Astrocyte (in vitro differentiated cells and primary cell): ENCODE measurements around the gene ANK3. TPM values are rescaled to one million over a fixed set of nuclear protein-coding genes. Genes with fewer than 3 reads are reported as not detected.

Experiments
- DNase-seq: peaks from one replicate; pipeline ENCODE4 v3.0.0-alpha.2; 2010; ENCODE audit warnings: low read depth
- FAIRE-seq: peaks from 2 replicates; lab custom pipeline; 2011; peaks lifted over from hg19 to GRCh38; lab: Jason Lieb, UNC
- H2AFZ ChIP-seq: 2 replicates; pipeline ENCODE4 v1.6.0; 2012; ENCODE audit warnings: low read depth, low read length, inconsistent platforms
- H3K27ac ChIP-seq: 2 replicates; pipeline ENCODE4 v1.5.1; 2011; ENCODE audit warnings: low read depth, low read length, inconsistent platforms
- H3K27me3 ChIP-seq: 2 replicates; pipeline ENCODE4 v1.6.0; 2011; ENCODE audit warnings: low read length, inconsistent platforms; ENCODE audit not compliant: insufficient read depth
- H3K36me3 ChIP-seq: 2 replicates; pipeline ENCODE4 v1.5.1; 2011; ENCODE audit warnings: low read length, inconsistent platforms; ENCODE audit not compliant: insufficient read depth
- H3K4me1 ChIP-seq: 2 replicates; pipeline ENCODE4 v1.5.1; 2011; ENCODE audit warnings: low read length, inconsistent platforms; ENCODE audit not compliant: insufficient read depth
- H3K4me2 ChIP-seq: 2 replicates; pipeline ENCODE4 v1.6.0; 2012; ENCODE audit warnings: low read length, inconsistent platforms
- H3K4me3 ChIP-seq: 2 replicates; pipeline ENCODE4 v1.5.1; 2011; ENCODE audit warnings: low read depth, mild to moderate bottlenecking, low read length, inconsistent platforms; ENCODE audit not compliant: insufficient read depth
- H3K79me2 ChIP-seq: 2 replicates; pipeline ENCODE4 v1.6.0; 2012; ENCODE audit warnings: mild to moderate bottlenecking, low read length, inconsistent platforms; ENCODE audit not compliant: insufficient read depth
- H3K9ac ChIP-seq: 2 replicates; pipeline ENCODE4 v1.6.0; 2012; ENCODE audit warnings: mild to moderate bottlenecking, low read length, inconsistent platforms
- H3K9me3 ChIP-seq: 2 replicates; pipeline ENCODE4 v1.5.1; 2012; ENCODE audit warnings: low read depth, mild to moderate bottlenecking, low read length, inconsistent platforms; ENCODE audit not compliant: insufficient read depth
- H4K20me1 ChIP-seq: 2 replicates; pipeline ENCODE4 v1.6.0; 2012; ENCODE audit warnings: low read length, inconsistent platforms; ENCODE audit not compliant: insufficient read depth
- H3K27ac Mint-ChIP-seq: one replicate; pipeline ENCODE4 v1.8.0; 2021; ENCODE audit warnings: mild to moderate bottlenecking, mixed read lengths; ENCODE audit not compliant: unreplicated experiment
- H3K27me3 Mint-ChIP-seq: one replicate; pipeline ENCODE4 v1.8.0; 2021; ENCODE audit warnings: low read depth, mixed read lengths; ENCODE audit not compliant: unreplicated experiment
- H3K36me3 Mint-ChIP-seq: one replicate; pipeline ENCODE4 v1.8.0; 2021; ENCODE audit warnings: low read depth, mixed read lengths; ENCODE audit not compliant: unreplicated experiment
- H3K4me1 Mint-ChIP-seq: one replicate; pipeline ENCODE4 v1.8.0; 2021; ENCODE audit warnings: low read depth, mixed read lengths; ENCODE audit not compliant: unreplicated experiment
- H3K4me3 Mint-ChIP-seq: one replicate; pipeline ENCODE4 v1.8.0; 2021; ENCODE audit warnings: mild to moderate bottlenecking, moderate library complexity, mixed read lengths; ENCODE audit not compliant: unreplicated experiment
- H3K9me3 Mint-ChIP-seq: one replicate; pipeline ENCODE4 v1.8.0; 2021; ENCODE audit warnings: mild to moderate bottlenecking, mixed read lengths; ENCODE audit not compliant: unreplicated experiment
- EZH2 ChIP-seq: IDR thresholded peaks from 2 replicates; pipeline ENCODE4 v1.6.1; 2012; ENCODE audit warnings: mild to moderate bottlenecking, low read length, inconsistent platforms; ENCODE audit not compliant: insufficient read depth
- total RNA-seq: library from RNA; stranded (reverse); gene quantifications from 2 replicates; pipeline ENCODE4 v1.2.1, GENCODE V29; 2021
- TF ChIP-seq, protein P1 (sequence below): IDR thresholded peaks from 2 replicates; pipeline ENCODE4 v1.5.1; 2011; ENCODE audit warnings: low read depth, mild to moderate bottlenecking, inconsistent platforms, low read length, moderate library complexity; ENCODE audit not compliant: insufficient read depth

Gene ANK3
- total RNA-seq, 1 donor from 2014 or later, result 21.1 TPM

DNA sequence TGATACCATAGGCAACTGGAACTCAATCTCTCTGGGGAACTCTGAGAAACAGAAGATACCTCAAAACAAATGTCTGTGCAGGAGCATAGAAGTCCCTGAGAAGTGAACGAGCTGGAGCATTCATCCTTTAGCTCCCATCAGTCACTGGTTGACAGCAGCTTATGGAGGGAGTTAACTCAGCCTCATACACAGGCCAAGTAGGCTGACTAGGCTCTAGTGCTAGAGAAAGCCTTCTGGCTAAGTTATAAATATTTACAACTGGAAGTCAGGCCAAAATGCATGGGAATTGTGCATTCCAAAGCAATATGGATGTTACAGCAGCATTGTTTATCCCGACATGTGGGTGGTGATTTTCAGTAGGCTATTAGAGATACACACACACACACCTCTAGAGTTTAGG, 66.5 kb downstream of the ANK3 start:
- H2AFZ ChIP-seq, result no peak overlapping the region
- no peaks in the 10 kb centered on the region for H3K4me1 ChIP-seq
- H3K36me3 ChIP-seq, result no peaks in the 10 kb centered on the region
- H3K9ac ChIP-seq, result no peak overlapping the region
- H3K27me3 ChIP-seq, result no peaks in the 10 kb centered on the region
- H4K20me1 ChIP-seq, result no peaks in the 10 kb centered on the region
- H3K79me2 ChIP-seq, result no peaks in the 10 kb centered on the region
- DNase-seq (no peak), FAIRE-seq (no peak)
- Mint-ChIP-seq H3K27me3 (peaks cover 5% of the 10 kb centered on the region), H3K9me3 (no peaks in the 10 kb centered on the region), H3K4me1 (no peaks in the 10 kb centered on the region), H3K4me3 (no peak overlapping the region), H3K36me3 (no peaks in the 10 kb centered on the region), H3K27ac (no peak overlapping the region)
- no peaks in the 10 kb centered on the region for H3K9me3 ChIP-seq
- TF ChIP-seq, protein P1, sequence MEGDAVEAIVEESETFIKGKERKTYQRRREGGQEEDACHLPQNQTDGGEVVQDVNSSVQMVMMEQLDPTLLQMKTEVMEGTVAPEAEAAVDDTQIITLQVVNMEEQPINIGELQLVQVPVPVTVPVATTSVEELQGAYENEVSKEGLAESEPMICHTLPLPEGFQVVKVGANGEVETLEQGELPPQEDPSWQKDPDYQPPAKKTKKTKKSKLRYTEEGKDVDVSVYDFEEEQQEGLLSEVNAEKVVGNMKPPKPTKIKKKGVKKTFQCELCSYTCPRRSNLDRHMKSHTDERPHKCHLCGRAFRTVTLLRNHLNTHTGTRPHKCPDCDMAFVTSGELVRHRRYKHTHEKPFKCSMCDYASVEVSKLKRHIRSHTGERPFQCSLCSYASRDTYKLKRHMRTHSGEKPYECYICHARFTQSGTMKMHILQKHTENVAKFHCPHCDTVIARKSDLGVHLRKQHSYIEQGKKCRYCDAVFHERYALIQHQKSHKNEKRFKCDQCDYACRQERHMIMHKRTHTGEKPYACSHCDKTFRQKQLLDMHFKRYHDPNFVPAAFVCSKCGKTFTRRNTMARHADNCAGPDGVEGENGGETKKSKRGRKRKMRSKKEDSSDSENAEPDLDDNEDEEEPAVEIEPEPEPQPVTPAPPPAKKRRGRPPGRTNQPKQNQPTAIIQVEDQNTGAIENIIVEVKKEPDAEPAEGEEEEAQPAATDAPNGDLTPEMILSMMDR, result no peak
- no peak for TF ChIP-seq EZH2
- H3K4me2 ChIP-seq, result no peak overlapping the region
- no peak overlapping the region for H3K27ac ChIP-seq
- H3K4me3 ChIP-seq, result no peak overlapping the region

DNA sequence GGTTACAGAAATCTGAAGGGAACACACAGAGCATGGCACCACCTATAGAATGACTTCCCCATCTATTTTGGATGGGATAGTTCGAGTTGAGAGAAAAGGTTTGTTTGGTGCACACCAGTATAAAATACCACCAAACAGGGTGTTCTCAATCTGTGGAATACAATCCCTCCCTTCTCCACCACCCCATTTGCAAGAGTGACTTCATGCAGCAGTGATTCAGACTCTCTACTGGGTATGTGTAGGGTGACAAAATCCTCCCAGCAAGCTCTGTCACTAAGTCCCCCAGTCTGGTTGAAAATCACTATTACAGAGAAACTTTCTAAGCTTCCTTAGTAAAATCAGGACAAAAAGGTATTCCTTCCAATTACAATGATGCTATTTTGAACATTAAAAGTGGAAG, 69.0 kb downstream of the ANK3 start:
- no peaks in the 10 kb centered on the region for H3K79me2 ChIP-seq
- no peak for FAIRE-seq
- Mint-ChIP-seq H3K27ac (no peak overlapping the region), H3K9me3 (no peaks in the 10 kb centered on the region), H3K4me3 (no peak overlapping the region), H3K27me3 (peaks cover 5% of the 10 kb centered on the region), H3K4me1 (no peaks in the 10 kb centered on the region), H3K36me3 (no peaks in the 10 kb centered on the region)
- TF ChIP-seq, protein P1, result no peak
- no peak for TF ChIP-seq EZH2
- H3K9ac ChIP-seq, result no peak overlapping the region
- no peak overlapping the region for H3K27ac ChIP-seq
- no peaks in the 10 kb centered on the region for H3K27me3 ChIP-seq
- H4K20me1 ChIP-seq, result no peaks in the 10 kb centered on the region
- H2AFZ ChIP-seq, result no peak overlapping the region
- H3K36me3 ChIP-seq, result no peaks in the 10 kb centered on the region
- DNase-seq, result no peak
- H3K4me3 ChIP-seq, result no peak overlapping the region
- no peaks in the 10 kb centered on the region for H3K9me3 ChIP-seq
- H3K4me2 ChIP-seq, result no peak overlapping the region
- no peaks in the 10 kb centered on the region for H3K4me1 ChIP-seq

GRCh38 chr10:60316029-60316428, 73.6 kb downstream of the ANK3 start:
- Histone ChIP-seq H3K27ac (no peak overlapping the region), H3K27me3 (no peaks in the 10 kb centered on the region), H3K9ac (no peak overlapping the region), H2AFZ (no peak overlapping the region), H3K9me3 (no peaks in the 10 kb centered on the region), H3K36me3 (no peaks in the 10 kb centered on the region), H3K4me2 (no peak overlapping the region), H3K4me3 (no peak overlapping the region), H3K79me2 (no peaks in the 10 kb centered on the region), H3K4me1 (peaks cover 28% of the 10 kb centered on the region), H4K20me1 (no peaks in the 10 kb centered on the region)
- Mint-ChIP-seq H3K27ac (no peak overlapping the region), H3K9me3 (no peaks in the 10 kb centered on the region), H3K4me1 (peaks cover 20% of the 10 kb centered on the region), H3K36me3 (no peaks in the 10 kb centered on the region), H3K4me3 (no peak overlapping the region), H3K27me3 (no peaks in the 10 kb centered on the region)
- DNase-seq (no peak), FAIRE-seq (no peak)
- no peak for TF ChIP-seq EZH2
- TF ChIP-seq, protein P1, result no peak
